GDM1 (cell line): ENCODE results near the gene SUMO3.

Experiments
- DNase-seq: peaks from one replicate; lab custom pipeline; 2025; lab: John Stamatoyannopoulos, UW

Gene SUMO3

GRCh38 chr21:44758781-44759627, 58.9 kb downstream of the SUMO3 start:
- DNase-seq, result no peak

- DNase-seq, result no peak
Measured at GRCh38 chr21:44758141-44758561, 59.7 kb downstream of the SUMO3 start.

- DNase-seq, result no peak
Measured at GRCh38 chr21:44757731-44758130, 60.1 kb downstream of the SUMO3 start.

- DNase-seq, result no peak
Measured at GRCh38 chr21:44756423-44757185, 61.3 kb downstream of the SUMO3 start.
